HUDEP-2 (cell line): ENCODE data around the gene RNF169.
"Not testable (repeated sequence)": the region's sequence is repeated elsewhere in the genome, so short reads cannot be mapped to it uniquely, and the experiment has no call there.

ENCODE experiments used
- DNase-seq, 76 experiments: peaks; one replicate each; lab custom pipeline; 2025; ENCODE audit not compliant: unreplicated experiment in 76 of 76; lab: John Stamatoyannopoulos, UW

RNF169 gene

GRCh38 chr11:74726547-74727182, 22.0 kb upstream of the RNF169 start:
- DNase-seq = peak in 49 of 76 experiments; percentile 11 to 66 (median 38)

GRCh38 chr11:74729397-74729796, 19.3 kb upstream of the RNF169 start:
- no peak for DNase-seq

- no peak for DNase-seq
Observed at GRCh38 chr11:74730571-74731260, 17.9 kb upstream of the RNF169 start.

DNA sequence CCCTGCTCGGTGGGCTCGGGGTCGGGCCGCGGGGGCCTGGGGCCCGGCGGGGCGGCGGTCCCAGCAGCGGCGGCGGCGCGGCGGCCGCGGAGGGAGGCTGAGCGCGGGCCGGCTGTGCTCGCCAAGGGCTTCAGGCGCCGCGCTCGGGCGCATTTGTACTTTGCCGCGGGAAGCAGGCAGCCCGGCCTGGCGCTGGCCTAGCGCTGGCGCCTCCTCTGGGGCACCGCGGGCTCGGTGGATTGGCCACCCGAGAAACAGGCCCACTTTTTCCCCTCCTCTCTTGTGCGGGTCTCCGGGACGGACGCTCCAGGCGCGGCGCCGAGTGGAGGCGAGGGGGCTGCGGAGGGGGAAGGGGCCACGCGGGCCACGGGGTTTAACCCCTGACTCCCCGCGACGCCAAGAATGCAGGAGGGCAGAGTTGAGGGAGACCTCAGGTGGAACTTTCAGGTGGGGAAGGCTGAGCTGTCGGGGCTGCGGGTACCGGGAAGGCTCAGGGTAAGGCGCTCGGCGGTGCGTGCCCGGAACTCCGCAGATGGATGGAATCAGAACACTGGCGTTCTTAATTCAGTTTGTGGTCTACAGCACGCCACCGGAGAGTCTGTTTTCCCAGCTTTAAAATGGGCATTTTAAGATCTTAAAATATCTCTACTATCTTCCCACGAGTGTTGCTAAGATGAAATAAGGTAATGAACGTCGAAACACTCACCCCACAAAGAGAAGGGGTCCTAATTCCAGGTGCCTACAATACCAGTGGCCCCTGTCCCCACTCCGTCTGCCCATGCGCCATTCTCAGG, 17.2 kb upstream of the RNF169 start, which contains the start of gene CHRDL2:
Gene CHRDL2 (minus strand): TSS at position 126 of the 794 bp plus-strand sequence. CDS start 538 bp downstream, outside the sequence.
- no peak for DNase-seq

- DNase-seq = no peak
Observed at GRCh38 chr11:74734559-74734925, 14.1 kb upstream of the RNF169 start.

- no peak for DNase-seq
Observed at GRCh38 chr11:74735365-74735928, 13.2 kb upstream of the RNF169 start.

DNA sequence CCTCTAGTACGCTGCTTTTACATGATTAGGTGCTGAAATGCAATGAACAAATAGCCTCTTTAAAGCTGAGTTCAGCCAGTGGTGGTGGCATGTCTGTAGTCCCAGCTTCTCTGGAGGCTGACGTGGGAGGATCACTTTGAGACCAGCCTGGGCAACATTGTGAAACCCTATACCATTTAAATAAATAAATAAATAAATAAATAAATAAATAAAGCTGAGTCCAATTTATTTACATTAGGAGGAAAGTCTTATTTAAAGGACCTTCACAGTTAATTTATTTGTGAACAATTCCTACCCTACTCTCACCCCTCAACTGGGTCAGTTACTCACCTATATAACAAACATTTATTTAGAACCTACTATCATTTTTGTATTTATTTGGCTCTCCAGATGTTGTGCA, 12.6 kb upstream of the RNF169 start:
- no peak for DNase-seq

GRCh38 chr11:74739546-74740270, 8.9 kb upstream of the RNF169 start:
- DNase-seq = peak in 34 of 76 experiments; percentile 3 to 52 (median 20)

DNA sequence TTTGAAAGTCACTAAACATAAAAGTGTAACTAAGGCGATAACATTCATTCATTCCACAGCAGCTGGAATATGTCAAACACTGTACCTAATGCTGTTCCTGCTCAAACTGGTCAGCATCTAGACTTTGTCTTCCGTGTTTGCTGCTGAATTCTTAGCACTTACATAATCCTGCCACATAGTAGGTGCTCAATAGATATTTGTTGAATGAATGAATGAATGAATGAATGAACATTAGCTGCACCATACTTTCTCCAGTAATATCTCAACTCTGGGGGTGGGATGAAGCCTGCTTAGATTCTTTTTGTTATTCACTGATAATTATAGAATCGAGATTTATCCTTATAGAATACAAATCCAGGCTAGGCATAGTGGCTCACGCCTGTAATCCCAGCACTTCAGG, 6.6 kb upstream of the RNF169 start:
- DNase-seq = no peak

GRCh38 chr11:74743640-74744039, 5.0 kb upstream of the RNF169 start:
- DNase-seq = no peak

DNA sequence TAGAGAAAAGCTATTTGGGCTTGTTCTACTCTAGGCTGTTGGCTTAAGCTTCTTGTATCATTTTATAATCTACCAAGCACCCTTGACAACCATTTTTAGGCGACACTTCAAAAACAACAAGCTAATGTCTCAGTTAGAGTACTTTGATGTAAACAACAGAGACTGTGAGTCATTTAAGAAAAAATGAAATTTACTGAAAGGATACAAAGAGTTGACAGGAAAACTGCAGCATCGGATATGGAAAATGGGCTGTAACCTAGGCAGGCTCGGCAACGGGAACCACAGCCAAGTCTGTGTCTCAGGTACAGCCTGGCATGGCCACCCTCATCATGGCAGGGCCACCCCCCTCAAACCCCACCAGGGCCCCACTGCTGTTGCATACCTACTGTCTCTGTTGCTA, 4.4 kb upstream of the RNF169 start:
- no peak for DNase-seq

GRCh38 chr11:74746868-74747267, 1.8 kb upstream of the RNF169 start:
- DNase-seq = no peak

- DNase-seq = peak in 43 of 76 experiments; percentile 9 to 60 (median 34)
Observed at GRCh38 chr11:74749127-74749964, 697 bp downstream of the RNF169 start.

- DNase-seq = peak in 1 of 76 experiments; percentile 8
Observed at GRCh38 chr11:74749965-74750296, 1.3 kb downstream of the RNF169 start.

- not testable (repeated sequence) for DNase-seq
Observed at GRCh38 chr11:74750598-74750997, 1.9 kb downstream of the RNF169 start.

- DNase-seq = no peak
Observed at GRCh38 chr11:74751303-74751702, 2.7 kb downstream of the RNF169 start.

- no peak for DNase-seq
Observed at GRCh38 chr11:74754507-74755252, 6.0 kb downstream of the RNF169 start.

DNA sequence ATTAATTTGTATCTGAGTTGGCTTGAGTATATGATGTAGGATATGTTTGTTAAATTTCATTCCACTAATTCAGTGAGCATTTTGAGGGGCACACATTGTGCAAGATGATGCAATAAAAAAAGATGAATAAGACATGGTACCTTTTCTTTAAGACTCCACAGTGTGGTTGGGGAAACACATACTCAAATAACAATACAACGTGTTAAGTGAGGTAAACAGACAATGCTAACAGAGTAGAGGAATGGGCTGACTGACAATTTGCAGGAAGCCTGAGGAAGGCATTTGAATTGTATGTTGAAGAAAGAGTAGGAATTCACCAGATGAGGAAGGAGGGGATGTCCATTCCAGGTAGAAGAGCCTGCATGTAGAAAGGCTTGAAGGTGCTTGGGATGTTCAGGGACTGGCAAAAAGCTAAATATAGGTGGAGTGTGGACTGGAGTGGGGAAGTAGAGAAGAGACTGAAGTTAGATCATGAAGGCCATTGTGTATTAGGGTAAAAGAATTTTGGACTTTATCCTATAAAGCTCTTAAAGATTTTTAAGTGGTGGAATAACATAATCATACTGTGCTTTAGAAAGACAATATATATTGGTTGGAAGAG, 6.8 kb downstream of the RNF169 start:
- no peak for DNase-seq

DNA sequence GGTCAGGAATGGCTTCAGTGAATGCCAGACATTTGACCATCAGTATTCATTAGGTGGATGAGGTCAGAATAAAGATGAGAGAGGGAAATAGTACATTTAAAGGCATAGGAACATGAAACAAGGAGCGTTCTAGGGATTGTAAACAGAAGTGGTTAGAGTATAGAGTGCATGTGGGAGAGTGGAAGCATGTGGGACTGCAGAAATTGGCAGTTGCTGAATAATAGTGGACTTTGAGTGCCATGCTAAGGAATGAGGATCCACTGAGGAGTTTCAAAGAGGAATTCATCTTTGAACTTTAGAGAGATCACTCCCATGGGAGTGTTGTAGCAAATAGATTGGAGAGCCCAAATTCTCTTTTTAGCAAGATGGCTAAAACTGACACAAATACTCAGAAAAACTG, 7.9 kb downstream of the RNF169 start:
- DNase-seq = no peak
